Keratinocyte (primary cell): ENCODE results near the gene PRRC2B. TPM values are rescaled to one million over a fixed set of nuclear protein-coding genes. Genes with fewer than 3 reads are reported as not detected.
A peak's percentile ranks its signal among the peaks of the same experiment; 100 is the strongest.

Source experiments
- DNase-seq: peaks from one replicate; pipeline ENCODE4 v3.0.0-alpha.2; 2011; ENCODE audit warnings: low read depth, missing footprints, low spot score
- FAIRE-seq: peaks from 2 replicates; lab custom pipeline; 2011; peaks lifted over from hg19 to GRCh38; lab: Jason Lieb, UNC
- H2AFZ ChIP-seq: 2 replicates; pipeline ENCODE4 v1.6.0; 2012; ENCODE audit warnings: low read length, control low read depth, inconsistent platforms; ENCODE audit not compliant: control insufficient read depth
- H3K27ac ChIP-seq: 2 replicates; pipeline ENCODE4 v1.5.1; 2011; ENCODE audit warnings: low read length; ENCODE audit not compliant: control insufficient read depth, insufficient read depth
- H3K27me3 ChIP-seq: 3 replicates; pipeline ENCODE4 v1.6.0; 2011; ENCODE audit warnings: low read length; ENCODE audit not compliant: control insufficient read depth, insufficient read depth; ENCODE audit errors: extremely low read depth
- H3K36me3 ChIP-seq, 2 experiments: 2 replicates in 1 of 2; 3 replicates in 1 of 2; pipeline ENCODE4 v1.5.1; 2011; ENCODE audit warnings: low read length in 2 of 2, mild to moderate bottlenecking in 1 of 2; ENCODE audit not compliant: control insufficient read depth in 2 of 2, insufficient read depth in 2 of 2; ENCODE audit errors: extremely low read depth in 1 of 2
- H3K4me1 ChIP-seq: 3 replicates; pipeline ENCODE4 v1.5.1; 2011; ENCODE audit warnings: low read length; ENCODE audit not compliant: control insufficient read depth, insufficient read depth; ENCODE audit errors: extremely low read depth
- H3K4me2 ChIP-seq: 3 replicates; pipeline ENCODE4 v1.6.0; 2011; ENCODE audit warnings: low read depth, low read length; ENCODE audit not compliant: control insufficient read depth, insufficient read depth; ENCODE audit errors: extremely low read depth
- H3K4me3 ChIP-seq, 3 experiments: fragments of 200-600 bp in 1 of 3; sonication (generic) in 1 of 3; 2 replicates in 2 of 3; 3 replicates in 1 of 3; pipeline ENCODE4 v1.5.1; 2011 to 2016; ENCODE audit warnings: low read length in 3 of 3, mild to moderate bottlenecking in 3 of 3, control low read depth in 2 of 3, inconsistent platforms in 1 of 3, low read depth in 1 of 3, mixed read lengths in 1 of 3, mixed run types in 1 of 3, moderate library complexity in 1 of 3; ENCODE audit not compliant: control insufficient read depth in 2 of 3, insufficient read depth in 2 of 3; ENCODE audit errors: extremely low read depth in 1 of 3
- H3K79me2 ChIP-seq: 2 replicates; pipeline ENCODE4 v1.6.0; 2012; ENCODE audit warnings: low read length; ENCODE audit not compliant: control insufficient read depth, insufficient read depth
- H3K9ac ChIP-seq: 3 replicates; pipeline ENCODE4 v1.6.0; 2011; ENCODE audit warnings: low read length; ENCODE audit not compliant: control insufficient read depth, insufficient read depth; ENCODE audit errors: extremely low read depth
- H3K9me1 ChIP-seq: 3 replicates; pipeline ENCODE4 v1.6.0; 2011; ENCODE audit warnings: low read length; ENCODE audit not compliant: control insufficient read depth, insufficient read depth; ENCODE audit errors: extremely low read depth
- H3K9me3 ChIP-seq: 2 replicates; pipeline ENCODE4 v1.5.1; 2012; ENCODE audit warnings: low read depth, low read length; ENCODE audit not compliant: control insufficient read depth
- H4K20me1 ChIP-seq: 3 replicates; pipeline ENCODE4 v1.6.0; 2011; ENCODE audit warnings: low read length; ENCODE audit not compliant: control insufficient read depth, insufficient read depth; ENCODE audit errors: extremely low read depth
- EZH2 ChIP-seq: IDR thresholded peaks from one replicate; pipeline ENCODE4 v1.6.1; 2012; ENCODE audit warnings: inconsistent platforms, mild to moderate bottlenecking, low read length, moderate library complexity
- dilution Hi-C: fragments of 300-500 bp; cut with MboI; formaldehyde crosslinking; loops from one replicate; pipeline ENCODE4 v1.7.0; 2020; ENCODE audit warnings: low sequenced_read_pairs; ENCODE audit not compliant: extremely low pct_ligation_motif_present
- polyA plus RNA-seq, 5 experiments: library from polyadenylated mRNA; depleted of rRNA in 3 of 5; stranded (reverse) in 3 of 5; stranded (forward) in 1 of 5; unstranded in 1 of 5; fragments of >200 nt; gene quantifications; 1 replicate in 1 of 5; 2 replicates in 3 of 5; 3 replicates in 1 of 5; pipeline versions ENCODE4 v1.2.1 to v1.2.3, GENCODE V29; 2011 to 2012; ENCODE audit warnings: missing spikeins in 2 of 5, low read depth in 1 of 5, low replicate concordance in 1 of 5
- TF ChIP-seq, protein P1 (sequence below), 3 experiments: IDR thresholded peaks in 1 of 3; conservative IDR thresholded peaks in 1 of 3; optimal IDR thresholded peaks in 1 of 3; 2 replicates in 2 of 3; 3 replicates in 1 of 3; pipeline versions ENCODE3 to v1.5.1; 2011; ENCODE audit warnings: low read length in 3 of 3, mild to moderate bottlenecking in 3 of 3, moderate library complexity in 2 of 3, control low read depth in 1 of 3, inconsistent platforms in 1 of 3; ENCODE audit not compliant: insufficient read depth in 2 of 3; ENCODE audit errors: extremely low read depth in 1 of 3

The PRRC2B gene
- polyA plus RNA-seq, 1 donor (not counting 4 experiments of a cell fraction or from before 2014, with no cell fraction given), result 20.8 TPM

DNA sequence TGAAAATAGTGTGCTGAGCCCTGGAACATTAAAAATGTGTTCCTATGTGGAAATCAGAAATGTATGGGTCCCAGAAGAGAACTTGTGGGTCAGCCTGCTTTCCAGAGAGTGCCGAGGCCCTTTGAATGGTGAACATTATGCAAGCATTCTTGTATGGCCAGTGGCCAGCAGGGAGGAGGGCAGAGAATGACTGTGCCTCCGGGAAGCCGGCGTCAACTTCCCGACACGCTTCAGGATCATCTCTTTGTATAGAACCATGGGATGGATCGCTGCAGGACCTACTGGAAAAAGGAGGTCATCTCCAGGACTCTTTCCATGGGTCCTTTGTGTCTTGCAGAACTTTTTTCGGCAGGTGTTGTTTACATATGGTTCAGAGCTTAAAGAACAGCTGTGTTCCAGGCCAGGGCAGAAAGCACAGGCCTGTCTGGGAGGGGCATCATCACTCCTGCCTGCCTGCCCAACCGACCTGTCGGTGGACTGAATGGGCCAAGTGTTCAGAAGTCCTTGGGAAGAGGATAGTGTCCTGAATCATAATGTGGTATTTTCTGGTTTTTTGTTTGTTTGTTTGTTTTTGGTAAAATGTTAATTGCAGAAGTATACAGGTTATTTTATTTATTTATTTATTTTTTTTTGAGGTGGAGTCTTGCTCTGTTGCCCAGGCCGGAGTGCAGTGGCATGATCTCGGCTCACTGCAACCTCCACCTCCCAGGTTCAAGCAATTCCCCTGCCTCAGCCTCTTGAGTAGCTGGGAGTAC, 9.0 kb downstream of the PRRC2B start:
- peak overlapping the region; percentile 70 for H3K27ac ChIP-seq
- peak overlapping the region; percentile 77 for H3K4me2 ChIP-seq
- peaks cover 8% of the 10 kb centered on the region for H3K9me1 ChIP-seq
- H3K9ac ChIP-seq, result peak overlapping the region; percentile 53
- FAIRE-seq, result peak; percentile 81
- H4K20me1 ChIP-seq, result peaks cover 65% of the 10 kb centered on the region
- dilution Hi-C loops, result no loop called here
- no peaks in the 10 kb centered on the region for H3K9me3 ChIP-seq
- peak overlapping the region in 2 of 3 experiments; percentile 25 to 29 for H3K4me3 ChIP-seq
- H3K4me1 ChIP-seq, result peaks cover 68% of the 10 kb centered on the region
- H3K36me3 ChIP-seq, result peaks cover 0 to 10% of the 10 kb centered on the region in 2 experiments
- DNase-seq, result no peak
- no peaks in the 10 kb centered on the region for H3K27me3 ChIP-seq
- no peak overlapping the region for H2AFZ ChIP-seq
- TF ChIP-seq, protein P1, sequence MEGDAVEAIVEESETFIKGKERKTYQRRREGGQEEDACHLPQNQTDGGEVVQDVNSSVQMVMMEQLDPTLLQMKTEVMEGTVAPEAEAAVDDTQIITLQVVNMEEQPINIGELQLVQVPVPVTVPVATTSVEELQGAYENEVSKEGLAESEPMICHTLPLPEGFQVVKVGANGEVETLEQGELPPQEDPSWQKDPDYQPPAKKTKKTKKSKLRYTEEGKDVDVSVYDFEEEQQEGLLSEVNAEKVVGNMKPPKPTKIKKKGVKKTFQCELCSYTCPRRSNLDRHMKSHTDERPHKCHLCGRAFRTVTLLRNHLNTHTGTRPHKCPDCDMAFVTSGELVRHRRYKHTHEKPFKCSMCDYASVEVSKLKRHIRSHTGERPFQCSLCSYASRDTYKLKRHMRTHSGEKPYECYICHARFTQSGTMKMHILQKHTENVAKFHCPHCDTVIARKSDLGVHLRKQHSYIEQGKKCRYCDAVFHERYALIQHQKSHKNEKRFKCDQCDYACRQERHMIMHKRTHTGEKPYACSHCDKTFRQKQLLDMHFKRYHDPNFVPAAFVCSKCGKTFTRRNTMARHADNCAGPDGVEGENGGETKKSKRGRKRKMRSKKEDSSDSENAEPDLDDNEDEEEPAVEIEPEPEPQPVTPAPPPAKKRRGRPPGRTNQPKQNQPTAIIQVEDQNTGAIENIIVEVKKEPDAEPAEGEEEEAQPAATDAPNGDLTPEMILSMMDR (optimal IDR thresholded peaks at IDR 0.05 in 1 of 3, IDR thresholded peaks at IDR 0.05 in 1 of 3, conservative IDR thresholded peaks at IDR 0.05 in 1 of 3; ENCODE audit: extremely low read depth in 1 of 3, insufficient read depth in 2 of 3, low read length in 3 of 3), result no peak
- no peak for TF ChIP-seq EZH2
- peaks cover 98% of the 10 kb centered on the region for H3K79me2 ChIP-seq

- no peaks in the 10 kb centered on the region for H3K9me3 ChIP-seq
- H3K36me3 ChIP-seq, result peaks cover 0 to 7% of the 10 kb centered on the region in 2 experiments
- H4K20me1 ChIP-seq, result peaks cover 65% of the 10 kb centered on the region
- peaks cover 68% of the 10 kb centered on the region for H3K4me1 ChIP-seq
- H3K9me1 ChIP-seq, result peaks cover 12% of the 10 kb centered on the region
- no peak overlapping the region for H3K4me3 ChIP-seq
- TF ChIP-seq EZH2, result no peak
- TF ChIP-seq, protein P1 (optimal IDR thresholded peaks at IDR 0.05 in 1 of 3, IDR thresholded peaks at IDR 0.05 in 1 of 3, conservative IDR thresholded peaks at IDR 0.05 in 1 of 3; ENCODE audit: extremely low read depth in 1 of 3, insufficient read depth in 2 of 3, low read length in 3 of 3), result no peak
- no peak for FAIRE-seq
- dilution Hi-C loops, result no loop called here
- H3K9ac ChIP-seq, result no peak overlapping the region
- no peaks in the 10 kb centered on the region for H3K27me3 ChIP-seq
- H3K27ac ChIP-seq, result no peak overlapping the region
- no peak overlapping the region for H3K4me2 ChIP-seq
- H3K79me2 ChIP-seq, result peaks cover 98% of the 10 kb centered on the region
- H2AFZ ChIP-seq, result no peak overlapping the region
- no peak for DNase-seq
These were observed 9.5 kb downstream of the PRRC2B start for GRCh38 chr9:131403493-131403773.
